BJ (cell line): ENCODE data around the gene GYG2. TPM values are rescaled to one million over a fixed set of nuclear protein-coding genes. Genes with fewer than 3 reads are reported as not detected.
"Not testable (repeated sequence)": the region's sequence is repeated elsewhere in the genome, so short reads cannot be mapped to it uniquely, and the experiment has no call there.

Source experiments
- CTCF ChIA-PET: fragments of 350-600 bp; formaldehyde crosslinking; extraction: SDS; loops from one replicate; lab custom pipeline; 2021; ENCODE audit warnings: antibody characterized with exemption, inconsistent platforms; lab: Yijun Ruan, JAX
- POLR2A ChIA-PET: fragments of 300-600 bp; sonication (Branson Sonifier 250); formaldehyde crosslinking; extraction: SDS; loops from one replicate; lab custom pipeline; 2021; ENCODE audit warnings: antibody characterized with exemption; lab: Charles Lee
- DNase-seq: peaks from one replicate; pipeline ENCODE4 v3.0.0-alpha.2; 2011; ENCODE audit warnings: low read depth
- H3K27me3 ChIP-seq: 2 replicates; pipeline ENCODE4 v1.6.0; 2011; ENCODE audit warnings: low read length; ENCODE audit not compliant: control insufficient read depth, insufficient read depth
- H3K36me3 ChIP-seq: 2 replicates; pipeline ENCODE4 v1.5.1; 2011; ENCODE audit warnings: low read length; ENCODE audit not compliant: control insufficient read depth, insufficient read depth
- H3K4me3 ChIP-seq: 2 replicates; pipeline ENCODE4 v1.5.1; 2011; ENCODE audit warnings: low read depth, mild to moderate bottlenecking, control low read depth, low read length
- polyA minus RNA-seq: library from RNA; depleted of rRNA, polyadenylated mRNA; stranded (reverse); fragments of >200 nt; gene quantifications from 2 replicates; pipeline ENCODE4 v1.2.3, GENCODE V29; 2011; rRNA and poly(A)+ RNA removed
- polyA plus RNA-seq: library from polyadenylated mRNA; depleted of rRNA; stranded (reverse); fragments of >200 nt; gene quantifications from 2 replicates; pipeline ENCODE4 v1.2.3, GENCODE V29; 2011; rRNA removed
- TF ChIP-seq, protein P1 (sequence below): IDR thresholded peaks from 2 replicates; pipeline ENCODE4 v1.5.1; 2011; ENCODE audit warnings: low read depth, mild to moderate bottlenecking, control low read depth, inconsistent platforms, low read length, moderate library complexity; ENCODE audit not compliant: insufficient read depth

GYG2 gene
- polyA plus RNA-seq (6.5 and 9.3 TPM in 2 replicates), polyA minus RNA-seq (7.7 and 15.5 TPM in 2 replicates)

DNA sequence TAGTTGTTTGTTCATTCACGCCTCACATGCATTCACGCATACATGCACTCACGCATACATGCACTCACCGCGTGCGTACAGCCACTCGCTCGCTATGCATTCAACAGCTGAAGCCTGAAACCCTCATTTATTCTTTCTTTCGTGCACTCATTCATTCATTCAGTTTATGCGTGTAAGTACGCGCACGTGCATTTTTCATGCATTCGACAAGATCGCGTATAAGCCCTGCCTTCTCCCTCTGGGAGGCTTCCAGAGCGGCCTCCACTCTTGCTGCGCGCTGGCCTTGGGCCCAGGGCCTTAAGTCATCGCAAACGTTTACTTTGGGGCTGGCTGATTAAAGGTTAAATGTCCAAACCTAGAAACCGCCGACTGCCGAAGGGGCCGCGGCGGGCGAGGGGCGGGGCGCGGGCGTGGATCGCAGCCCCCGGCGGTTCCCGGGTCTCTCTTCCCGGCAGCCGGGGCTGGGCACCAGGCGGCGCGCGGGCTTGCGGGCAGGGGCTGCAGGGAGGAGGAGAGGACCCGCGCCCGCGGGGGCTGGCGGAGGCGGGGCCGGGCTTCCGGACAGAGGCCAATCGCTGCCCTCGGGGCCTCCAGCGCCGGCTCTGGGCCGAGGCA, at the start of gene GYG2:
Gene GYG2, plus strand, starts transcription at position 587 of the 615 bp plus-strand sequence. CDS start 1,259 bp downstream, outside the sequence.
- TF ChIP-seq, protein P1, sequence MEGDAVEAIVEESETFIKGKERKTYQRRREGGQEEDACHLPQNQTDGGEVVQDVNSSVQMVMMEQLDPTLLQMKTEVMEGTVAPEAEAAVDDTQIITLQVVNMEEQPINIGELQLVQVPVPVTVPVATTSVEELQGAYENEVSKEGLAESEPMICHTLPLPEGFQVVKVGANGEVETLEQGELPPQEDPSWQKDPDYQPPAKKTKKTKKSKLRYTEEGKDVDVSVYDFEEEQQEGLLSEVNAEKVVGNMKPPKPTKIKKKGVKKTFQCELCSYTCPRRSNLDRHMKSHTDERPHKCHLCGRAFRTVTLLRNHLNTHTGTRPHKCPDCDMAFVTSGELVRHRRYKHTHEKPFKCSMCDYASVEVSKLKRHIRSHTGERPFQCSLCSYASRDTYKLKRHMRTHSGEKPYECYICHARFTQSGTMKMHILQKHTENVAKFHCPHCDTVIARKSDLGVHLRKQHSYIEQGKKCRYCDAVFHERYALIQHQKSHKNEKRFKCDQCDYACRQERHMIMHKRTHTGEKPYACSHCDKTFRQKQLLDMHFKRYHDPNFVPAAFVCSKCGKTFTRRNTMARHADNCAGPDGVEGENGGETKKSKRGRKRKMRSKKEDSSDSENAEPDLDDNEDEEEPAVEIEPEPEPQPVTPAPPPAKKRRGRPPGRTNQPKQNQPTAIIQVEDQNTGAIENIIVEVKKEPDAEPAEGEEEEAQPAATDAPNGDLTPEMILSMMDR: no peak
- no peak for DNase-seq
- CTCF ChIA-PET: no interaction called here
- Histone ChIP-seq H3K27me3 (no peaks in the 10 kb centered on the region), H3K36me3 (no peaks in the 10 kb centered on the region), H3K4me3 (peak within 1 kb of the TSS; percentile 48)
- POLR2A ChIA-PET: no interaction called here

DNA sequence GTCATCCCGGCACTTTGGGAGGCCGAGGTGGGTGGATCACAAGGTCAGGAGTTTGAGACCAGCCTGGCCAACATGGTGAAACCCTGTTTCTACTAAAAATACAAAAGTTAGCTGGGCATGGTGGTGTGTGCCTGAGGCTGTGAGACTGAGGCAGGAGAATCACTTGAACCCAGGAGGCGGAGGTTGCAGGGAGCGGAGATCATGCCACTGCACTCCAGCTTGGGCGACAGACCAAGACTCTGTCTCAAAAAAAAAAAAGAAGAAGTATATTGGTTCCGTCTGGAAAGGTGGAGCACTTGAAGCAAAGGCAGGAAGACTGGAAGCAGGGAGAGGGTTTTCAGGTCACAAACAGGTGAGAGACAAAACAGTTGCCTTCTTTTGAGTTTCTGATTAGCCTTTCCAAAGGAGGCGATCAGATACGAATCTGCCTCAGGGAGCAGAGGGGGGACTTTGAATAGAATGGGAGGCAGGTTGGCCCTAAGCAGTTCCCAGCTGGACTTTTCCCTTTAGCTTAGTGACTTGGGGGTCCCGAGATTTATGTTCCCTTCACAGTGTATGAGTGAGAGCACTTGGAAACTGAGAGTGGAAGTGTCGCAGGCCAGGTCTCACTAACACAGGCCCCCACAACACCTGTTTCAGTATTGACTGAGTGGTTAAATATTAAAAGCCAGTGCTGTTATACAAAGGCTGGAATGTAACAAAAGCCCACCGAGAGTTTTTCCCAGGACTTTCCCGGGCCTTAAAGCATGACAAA, 48.1 kb upstream of the GYG2 start:
- CTCF ChIA-PET, DNase-seq, H3K27me3 ChIP-seq, H3K36me3 ChIP-seq, H3K4me3 ChIP-seq, POLR2A ChIA-PET: not testable (repeated sequence)

DNA sequence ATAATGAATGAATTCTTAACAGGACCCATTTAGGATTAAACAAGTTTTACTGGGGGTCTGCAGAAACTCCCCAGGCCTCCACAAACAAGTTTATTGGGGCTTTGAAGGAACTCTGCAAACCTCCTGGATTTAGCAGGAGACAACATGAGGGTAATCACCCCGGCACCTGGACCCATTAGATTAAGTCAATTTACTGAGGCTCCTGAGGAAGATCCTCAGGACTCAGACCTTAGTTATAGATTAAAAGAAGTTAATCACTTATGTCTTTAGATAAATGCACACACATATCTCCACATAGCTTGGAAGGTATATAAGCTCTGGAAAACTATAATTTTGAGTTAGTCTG, 47.5 kb upstream of the GYG2 start:
- no peaks in the 10 kb centered on the region for H3K36me3 ChIP-seq
- POLR2A ChIA-PET: no interaction called here
- H3K4me3 ChIP-seq: no peak overlapping the region
- DNase-seq: no peak
- CTCF ChIA-PET: no interaction called here
- TF ChIP-seq, protein P1: no peak
- H3K27me3 ChIP-seq: no peaks in the 10 kb centered on the region

DNA sequence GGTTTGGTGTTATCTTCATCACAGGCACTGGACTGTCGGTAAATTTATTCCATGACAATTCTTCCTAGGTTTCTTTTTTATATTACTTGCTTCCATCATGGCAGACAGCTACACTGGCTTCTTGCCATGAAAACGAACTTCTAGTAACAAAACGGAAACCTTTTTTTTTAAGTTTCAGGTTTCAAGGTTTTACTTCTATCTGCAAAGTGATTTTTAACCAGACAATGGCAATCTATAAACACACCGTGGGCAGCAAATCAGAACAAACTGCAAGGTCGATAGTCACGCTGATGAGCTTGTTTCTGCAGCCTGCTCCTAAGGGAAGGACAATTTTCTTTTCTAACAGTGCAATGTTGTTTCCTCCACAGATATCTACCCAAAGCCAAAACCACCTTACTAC, 47.0 kb upstream of the GYG2 start:
- no peak for DNase-seq
- H3K4me3 ChIP-seq: no peak overlapping the region
- ChIA-PET CTCF (no interaction called here), POLR2A (no interaction called here)
- TF ChIP-seq, protein P1: no peak
- H3K36me3 ChIP-seq: no peaks in the 10 kb centered on the region
- H3K27me3 ChIP-seq: no peaks in the 10 kb centered on the region

DNA sequence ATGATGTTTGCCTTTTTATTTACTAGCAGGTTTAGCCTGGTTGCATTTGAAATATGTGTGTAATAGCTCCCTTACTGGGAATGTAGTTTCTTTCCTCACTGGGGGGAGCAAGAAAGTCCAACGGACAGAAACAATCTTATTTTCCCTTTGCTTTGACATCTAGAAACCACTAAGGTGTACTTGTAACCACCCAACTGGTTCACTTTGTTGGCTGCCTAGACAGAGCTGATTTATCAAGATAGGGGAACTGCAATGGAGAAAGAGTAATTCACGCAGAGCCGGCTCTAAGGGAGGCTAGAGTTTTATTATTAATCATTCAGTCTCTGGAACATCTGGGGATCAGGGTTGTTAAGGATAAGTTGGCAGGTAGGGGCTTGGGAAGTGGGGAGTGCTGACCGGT, 46.6 kb upstream of the GYG2 start:
- DNase-seq: no peak
- CTCF ChIA-PET: no interaction called here
- Histone ChIP-seq H3K4me3 (no peak overlapping the region), H3K27me3 (no peaks in the 10 kb centered on the region), H3K36me3 (no peaks in the 10 kb centered on the region)
- TF ChIP-seq, protein P1: no peak
- POLR2A ChIA-PET: no interaction called here
